ENCODE results near the gene KCNK6.
A peak's percentile ranks its signal among the peaks of the same experiment; 100 is the strongest.

Gene KCNK6

DNA sequence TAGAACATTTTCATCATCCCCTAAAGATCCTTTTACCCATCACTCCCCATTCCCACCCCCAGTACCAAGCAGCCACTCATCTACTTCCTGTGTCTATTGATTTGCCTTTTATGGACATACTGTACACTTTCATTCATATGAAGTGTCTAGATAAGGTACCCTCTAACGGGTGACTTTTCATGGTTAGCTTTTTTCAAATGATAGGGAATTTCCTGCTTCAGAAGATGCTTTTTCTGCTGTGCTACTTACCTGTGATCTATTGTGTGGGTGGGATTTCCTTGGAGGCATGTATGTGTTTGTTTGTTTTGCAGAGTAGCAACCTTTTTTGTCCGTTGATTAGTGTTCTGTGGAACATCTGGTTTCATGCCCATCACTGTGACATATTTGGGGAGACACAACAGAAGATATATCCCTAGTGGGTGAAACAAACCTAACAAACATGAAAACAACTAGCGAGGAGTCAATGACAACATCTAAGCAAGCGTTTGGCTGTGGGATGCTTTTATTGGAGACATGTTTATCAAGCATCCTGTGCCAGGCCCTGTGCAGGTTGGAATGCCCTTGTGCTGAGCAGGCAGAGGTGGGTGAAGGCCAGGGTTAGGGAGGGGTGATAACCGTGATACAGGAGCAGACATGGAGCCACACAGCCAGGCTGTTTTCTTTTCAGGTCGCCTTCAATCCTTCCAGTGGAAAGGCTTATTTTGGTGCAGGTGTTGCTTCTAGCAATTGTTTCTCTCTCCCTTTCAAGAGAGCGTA lies 37.7 kb upstream of the KCNK6 start:
- Histone ChIP-seq H3F3A (ENCODE audit: insufficient read depth, low read length) (no peaks in the 10 kb centered on the region), H2AFZ (ENCODE audit: low read length) (no peak overlapping the region), H3K27ac (ENCODE audit: low read depth, low read length, poor library complexity, severe bottlenecking) (peak overlapping the region; percentile 15), H4K20me1 (ENCODE audit: insufficient read depth, low read length) (no peaks in the 10 kb centered on the region), H3K4me3 (ENCODE audit: low read depth, low read length, poor library complexity, severe bottlenecking) (no peak overlapping the region), H3K9ac (ENCODE audit: low read length) (no peak overlapping the region; the same call in 1 of the 2 replicates), H3K79me2 (ENCODE audit: insufficient read depth, low read length) (peaks cover 16% of the 10 kb centered on the region), H3K27me3 (ENCODE audit: insufficient read depth, low read length) (no peaks in the 10 kb centered on the region), H3K36me3 (ENCODE audit: insufficient read depth, low read length) (peaks cover 29% of the 10 kb centered on the region; the same call in 1 of the 2 replicates), H3K4me2 (ENCODE audit: low read length) (no peak overlapping the region), H3K9me2 (ENCODE audit: low read depth, low read length) (no peaks in the 10 kb centered on the region), H3K9me3 (ENCODE audit: low read length) (no peaks in the 10 kb centered on the region), H3K4me1 (ENCODE audit: insufficient read depth, low read length, severe bottlenecking) (peaks cover 30% of the 10 kb centered on the region)
- TF ChIP-seq CTCF (IDR thresholded peaks at IDR 0.05; ENCODE audit: low read length) (no peak), EZH2 (IDR thresholded peaks at IDR 0.05; ENCODE audit: borderline replicate concordance, low read length) (no peak)

DNA sequence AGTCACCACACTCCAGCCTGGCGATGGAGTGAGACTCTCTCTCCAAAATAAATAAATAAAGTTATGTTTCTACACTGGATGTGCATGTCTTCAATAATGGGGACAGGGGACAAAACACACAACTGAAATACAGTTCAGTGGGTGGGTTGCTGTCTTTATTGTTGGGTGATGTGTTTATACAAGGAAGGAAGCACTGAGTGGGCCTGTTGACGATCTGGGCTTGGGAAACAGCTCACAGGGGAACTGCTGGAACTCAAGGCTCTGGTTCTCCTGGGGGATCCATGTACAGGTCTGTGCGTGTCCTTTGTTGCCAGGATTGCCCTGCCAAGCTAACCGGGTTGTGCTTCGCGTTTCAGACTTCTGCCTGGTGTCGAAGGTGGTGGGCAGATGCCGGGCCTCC lies 36.4 kb upstream of the KCNK6 start:
- Histone ChIP-seq H4K20me1 (ENCODE audit: insufficient read depth, low read length) (no peaks in the 10 kb centered on the region), H3K36me3 (ENCODE audit: insufficient read depth, low read length) (peaks cover 37% of the 10 kb centered on the region), H3K9me2 (ENCODE audit: low read depth, low read length) (no peaks in the 10 kb centered on the region), H3K4me2 (ENCODE audit: low read length) (no peak overlapping the region), H3K9me3 (ENCODE audit: low read length) (no peaks in the 10 kb centered on the region), H2AFZ (ENCODE audit: low read length) (no peak overlapping the region), H3K27ac (ENCODE audit: low read depth, low read length, poor library complexity, severe bottlenecking) (no peak overlapping the region), H3K4me1 (ENCODE audit: insufficient read depth, low read length, severe bottlenecking) (peaks cover 30% of the 10 kb centered on the region), H3K79me2 (ENCODE audit: insufficient read depth, low read length) (0 out of 2 replicates have a peak, but pooled peaks cover 5% of the 10 kb centered on the region), H3F3A (ENCODE audit: insufficient read depth, low read length) (no peaks in the 10 kb centered on the region), H3K27me3 (ENCODE audit: insufficient read depth, low read length) (no peaks in the 10 kb centered on the region), H3K4me3 (ENCODE audit: low read depth, low read length, poor library complexity, severe bottlenecking) (no peak overlapping the region), H3K9ac (ENCODE audit: low read length) (no peak overlapping the region)
- TF ChIP-seq CTCF (IDR thresholded peaks at IDR 0.05; ENCODE audit: low read length) (no peak), EZH2 (IDR thresholded peaks at IDR 0.05; ENCODE audit: borderline replicate concordance, low read length) (no peak)

DNA sequence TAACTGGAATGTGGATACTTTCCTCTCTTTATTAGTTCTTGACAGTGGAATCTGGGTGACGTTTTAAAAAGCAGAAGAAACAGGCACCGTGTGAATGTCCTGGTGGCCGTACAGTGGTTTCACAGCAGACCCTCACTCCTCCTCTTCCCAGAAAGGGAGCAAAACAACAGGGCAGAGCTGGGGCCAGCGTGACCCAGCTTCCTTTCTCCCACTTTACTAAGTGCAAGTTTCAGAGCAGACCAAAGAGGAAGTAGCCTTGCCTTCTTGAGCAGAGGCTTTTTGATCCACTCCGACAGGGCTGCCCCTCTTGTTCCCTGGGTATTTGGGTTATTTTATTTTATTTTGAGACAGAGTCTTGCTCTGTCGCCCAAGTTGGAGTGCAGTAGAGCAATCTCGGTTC lies 35.2 kb upstream of the KCNK6 start:
- no peaks in the 10 kb centered on the region for H3F3A ChIP-seq (ENCODE audit: insufficient read depth, low read length)
- H3K9ac ChIP-seq (ENCODE audit: low read length), result no peak overlapping the region; the same call in 1 of the 2 replicates
- no peaks in the 10 kb centered on the region for H3K9me3 ChIP-seq (ENCODE audit: low read length)
- H3K4me2 ChIP-seq (ENCODE audit: low read length), result no peak overlapping the region
- H3K79me2 ChIP-seq (ENCODE audit: insufficient read depth, low read length), result 0 out of 2 replicates have a peak, but pooled peaks cover 5% of the 10 kb centered on the region
- no peaks in the 10 kb centered on the region for H3K27me3 ChIP-seq (ENCODE audit: insufficient read depth, low read length)
- no peaks in the 10 kb centered on the region for H3K9me2 ChIP-seq (ENCODE audit: low read depth, low read length)
- H3K4me3 ChIP-seq (ENCODE audit: low read depth, low read length, poor library complexity, severe bottlenecking), result no peak overlapping the region
- H3K36me3 ChIP-seq (ENCODE audit: insufficient read depth, low read length), result peaks cover 48% of the 10 kb centered on the region
- peak overlapping the region; percentile 65 for H3K27ac ChIP-seq (ENCODE audit: low read depth, low read length, poor library complexity, severe bottlenecking)
- H3K4me1 ChIP-seq (ENCODE audit: insufficient read depth, low read length, severe bottlenecking), result peaks cover 30% of the 10 kb centered on the region
- no peak for TF ChIP-seq CTCF (IDR thresholded peaks at IDR 0.05; ENCODE audit: low read length)
- no peak for TF ChIP-seq EZH2 (IDR thresholded peaks at IDR 0.05; ENCODE audit: borderline replicate concordance, low read length)
- H2AFZ ChIP-seq (ENCODE audit: low read length), result no peak overlapping the region
- H4K20me1 ChIP-seq (ENCODE audit: insufficient read depth, low read length), result no peaks in the 10 kb centered on the region
